HUDEP-2 (cell line): ENCODE results near the gene KCNJ15.
"Not testable (repeated sequence)": the region's sequence is repeated elsewhere in the genome, so short reads cannot be mapped to it uniquely, and the experiment has no call there.

Experiments
- DNase-seq, 76 experiments: peaks; one replicate each; lab custom pipeline; 2025; ENCODE audit not compliant: unreplicated experiment in 76 of 76; lab: John Stamatoyannopoulos, UW

KCNJ15 gene

GRCh38 chr21:38243732-38244406 is 12.9 kb upstream of the KCNJ15 start:
- DNase-seq, result no peak

DNA sequence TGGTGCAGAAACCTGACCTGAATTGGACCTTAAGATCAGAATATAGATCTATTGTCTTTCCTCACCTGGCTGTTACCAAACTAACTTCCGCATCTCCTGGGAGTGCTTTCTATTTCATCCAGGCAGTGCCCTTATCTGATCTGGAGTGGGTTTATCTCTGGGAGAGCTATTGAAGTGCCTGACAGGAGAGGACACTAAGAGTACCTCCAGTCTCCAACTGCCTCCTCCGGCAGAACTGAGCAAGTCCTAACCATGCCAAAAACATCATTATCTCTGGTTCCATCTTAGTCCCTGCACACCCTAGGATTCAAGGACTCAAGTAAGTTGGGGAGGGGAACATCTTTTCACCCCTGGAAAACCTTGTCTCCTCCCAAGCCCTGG is 12.4 kb upstream of the KCNJ15 start:
- no peak for DNase-seq

- no peak for DNase-seq
Observed at GRCh38 chr21:38244885-38245869, 11.6 kb upstream of the KCNJ15 start.

- DNase-seq, result no peak
Observed at GRCh38 chr21:38246511-38246910, 10.3 kb upstream of the KCNJ15 start.

GRCh38 chr21:38247054-38247453 is 9.7 kb upstream of the KCNJ15 start:
- DNase-seq, result not testable (repeated sequence)

GRCh38 chr21:38247738-38248510 is 8.9 kb upstream of the KCNJ15 start:
- no peak for DNase-seq

DNA sequence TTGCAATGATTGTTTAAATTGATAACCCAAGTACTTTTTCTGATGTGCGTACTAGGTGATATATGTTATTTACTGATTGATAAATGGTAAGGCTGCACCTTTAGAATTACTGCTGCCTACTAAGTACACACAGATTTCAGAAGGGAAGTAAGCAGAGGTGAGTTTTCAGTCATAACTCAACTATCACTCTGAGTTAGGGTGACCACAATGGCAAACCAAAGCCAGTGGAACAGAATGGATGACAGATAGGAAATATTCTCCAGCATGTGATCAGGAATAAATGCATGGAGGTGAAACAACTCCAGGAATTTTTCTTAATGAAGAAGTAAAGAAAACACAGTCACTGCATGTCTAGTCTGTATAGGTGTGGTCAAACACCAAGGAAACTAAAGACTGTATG is 7.5 kb upstream of the KCNJ15 start:
- no peak for DNase-seq

- DNase-seq, result no peak
Observed at GRCh38 chr21:38249696-38250278, 7.0 kb upstream of the KCNJ15 start.

DNA sequence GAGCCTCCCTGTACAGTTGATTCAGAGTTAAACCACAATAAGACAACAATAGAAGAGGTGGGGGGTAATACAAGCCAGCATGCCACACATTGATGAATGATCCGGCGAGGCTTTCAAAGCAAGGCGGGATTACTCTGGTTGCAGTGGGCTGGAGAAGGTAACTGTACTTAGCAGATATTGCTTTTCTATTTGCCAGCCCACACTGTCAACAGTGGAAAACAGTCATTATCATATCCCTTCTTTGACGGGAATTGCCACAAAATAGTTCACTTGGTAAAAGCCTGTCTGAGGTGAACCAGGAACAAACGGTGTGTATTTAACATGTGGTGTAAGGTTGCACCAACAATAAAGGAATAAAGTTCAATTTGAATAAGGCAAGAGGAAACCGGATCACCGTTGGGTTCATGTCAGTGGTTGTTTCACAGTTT is 5.8 kb upstream of the KCNJ15 start:
- DNase-seq, result no peak

DNA sequence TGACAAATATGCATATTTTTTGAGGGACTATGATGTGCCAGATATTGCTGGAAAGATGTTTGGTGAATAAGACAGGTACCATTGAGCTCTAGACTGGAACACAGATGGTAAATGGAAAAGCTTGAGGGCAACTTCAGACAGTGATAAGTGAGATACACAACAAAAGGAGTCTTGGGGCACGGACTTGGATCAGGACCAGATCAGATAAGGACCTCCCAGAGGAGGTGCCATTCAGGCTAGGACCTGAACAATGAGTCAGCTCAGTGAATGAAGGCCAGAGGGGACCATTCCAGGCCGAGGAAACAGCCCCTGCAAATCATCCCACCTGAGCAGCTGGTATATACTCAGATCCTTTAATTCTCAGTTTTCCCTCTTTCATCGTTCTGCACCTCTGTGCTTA is 1.8 kb upstream of the KCNJ15 start:
- DNase-seq, result peak in 8 of 76 experiments; percentile 2 to 38 (median 12)

DNA sequence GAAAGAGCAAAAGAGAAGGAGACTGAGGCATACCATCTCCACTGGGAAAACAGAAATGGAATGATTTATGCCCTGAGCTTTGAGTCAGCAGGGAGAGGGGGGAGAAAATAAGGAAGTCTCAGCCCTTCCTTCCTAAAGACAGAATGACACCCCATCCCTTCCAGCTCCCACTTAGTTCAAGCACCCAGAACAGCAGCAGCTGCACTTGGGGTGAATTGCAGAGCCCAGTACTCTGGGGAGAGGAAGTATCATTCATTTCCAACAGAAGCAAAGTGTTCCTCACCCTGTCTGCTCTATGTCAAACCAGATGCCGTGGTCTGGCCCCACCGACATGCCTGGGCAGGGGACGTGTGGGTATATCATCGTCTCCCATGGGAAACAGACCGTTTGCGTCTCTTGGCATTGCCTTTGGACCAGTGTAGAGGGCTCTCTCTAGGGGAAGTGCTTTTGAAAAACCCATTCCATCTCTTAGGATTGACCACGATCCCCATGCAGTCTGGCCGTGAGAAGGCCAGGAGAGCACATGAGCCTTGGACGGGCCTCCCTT is 1.1 kb upstream of the KCNJ15 start:
- DNase-seq, result no peak

GRCh38 chr21:38257667-38258066 is 876 bp downstream of the KCNJ15 start:
- DNase-seq, result no peak

GRCh38 chr21:38258521-38259485 is 2.0 kb downstream of the KCNJ15 start:
- no peak for DNase-seq

- no peak for DNase-seq
Observed at GRCh38 chr21:38259665-38260064, 2.9 kb downstream of the KCNJ15 start.

GRCh38 chr21:38260426-38260825 is 3.6 kb downstream of the KCNJ15 start:
- DNase-seq, result no peak

DNA sequence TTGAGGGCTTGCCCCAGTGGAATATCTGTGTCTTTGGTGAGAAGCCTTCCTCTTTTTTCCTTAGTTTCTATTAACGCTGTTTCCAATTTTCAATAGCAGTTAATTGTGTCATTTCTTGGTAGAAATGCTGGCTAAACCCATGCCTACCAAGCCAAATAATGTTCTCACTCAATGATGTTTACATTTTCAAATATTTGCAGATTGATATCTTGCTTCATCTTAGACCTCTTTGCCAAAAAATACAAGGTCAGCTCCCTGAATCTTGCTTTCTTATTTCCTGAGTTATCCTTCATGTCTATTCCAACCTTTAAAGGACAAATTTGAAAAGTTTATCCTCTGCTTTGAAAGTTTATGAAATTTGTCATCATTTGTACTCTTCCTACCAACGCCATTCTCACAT is 5.1 kb downstream of the KCNJ15 start:
- DNase-seq, result no peak

DNA sequence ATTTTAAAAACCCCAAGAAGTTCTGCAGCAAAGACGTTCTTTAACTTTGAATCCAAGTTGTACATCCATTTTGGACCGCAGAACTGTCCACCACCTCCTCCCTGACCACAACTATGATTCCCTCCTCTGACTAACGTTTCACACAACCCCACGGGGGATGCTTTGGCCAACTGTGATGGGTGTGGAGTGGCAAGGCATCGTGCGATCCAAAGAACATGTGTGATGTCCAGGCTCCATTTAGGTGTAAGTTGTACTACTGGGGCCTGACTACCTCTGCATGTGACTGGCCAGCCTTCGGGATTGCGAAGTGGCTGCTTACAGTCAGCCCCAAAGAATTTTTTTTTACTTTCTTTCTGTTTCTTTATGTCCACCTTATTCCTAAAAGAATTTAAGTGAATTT is 6.7 kb downstream of the KCNJ15 start:
- DNase-seq, result no peak

DNA sequence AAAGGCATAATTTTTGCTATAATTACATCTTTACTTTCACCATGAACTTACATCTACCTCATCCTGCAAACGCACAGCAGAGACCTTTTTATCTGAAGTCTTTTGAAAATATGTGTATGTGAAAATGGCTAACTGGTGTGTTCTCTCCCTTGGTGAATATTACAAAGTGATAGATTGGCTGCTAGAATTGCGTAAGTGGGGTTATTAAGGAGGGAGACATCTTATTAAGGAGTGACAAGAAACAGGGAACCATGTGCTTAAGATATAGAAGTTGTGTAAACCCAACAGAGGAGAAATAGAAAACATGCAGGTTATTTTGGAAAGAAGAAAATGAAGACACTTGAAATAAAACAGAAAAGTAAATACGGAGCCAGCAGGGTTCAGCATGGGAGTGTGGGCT is 7.8 kb downstream of the KCNJ15 start:
- DNase-seq, result no peak

- no peak for DNase-seq
Observed at GRCh38 chr21:38265166-38265565, 8.4 kb downstream of the KCNJ15 start.
